Measurements from ENCODE around the gene PPIB. TPM values are rescaled to one million over a fixed set of nuclear protein-coding genes. Genes with fewer than 3 reads are reported as not detected.

Gene PPIB
- total RNA-seq, 1 experiment from 2014 or later: 410 TPM

DNA sequence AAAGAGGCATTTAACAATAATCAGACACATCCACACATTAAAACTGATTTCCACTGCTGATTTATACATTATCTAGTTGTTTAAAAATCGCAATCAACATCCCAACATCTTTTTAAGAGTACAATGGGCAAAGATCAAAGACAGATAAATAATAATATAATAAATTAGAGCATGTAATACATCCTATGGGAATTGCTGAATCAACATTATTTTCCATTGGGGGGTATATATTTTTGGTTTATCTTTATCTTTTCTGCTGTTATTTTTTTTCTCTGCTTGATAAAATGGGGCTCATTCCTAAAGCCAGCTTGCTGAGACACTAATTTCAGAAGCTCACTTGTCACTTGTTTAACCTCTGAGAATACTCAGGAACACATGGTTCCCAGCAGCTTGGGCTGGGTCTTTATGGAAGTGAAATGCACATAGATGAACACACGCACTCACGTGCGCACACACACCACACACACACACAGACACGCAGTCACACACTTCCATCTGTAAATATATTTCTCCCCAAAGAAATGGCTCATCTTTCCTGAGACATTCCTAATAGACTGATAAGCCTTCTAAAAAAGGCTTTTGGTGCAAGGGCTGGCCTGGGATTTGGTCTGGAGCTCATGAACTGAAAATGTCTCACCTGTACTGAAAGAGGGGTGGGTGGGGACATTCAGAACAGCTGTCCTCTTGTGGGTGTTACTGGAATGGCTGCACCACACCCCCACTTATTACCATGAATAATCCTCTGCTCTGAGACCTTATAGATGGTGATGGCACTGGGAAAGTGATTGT, 3.5 kb upstream of the PPIB start:
- ChIA-PET CTCF (interaction anchor here (0.7 kb wide), 1 partner anchor 633 kb away, joined by 3 read pairs; no protein-coding TSS in a partner anchor), POLR2A (ENCODE audit: low non-redundant PET) (no interaction called here)

GRCh38 chr15:64164436-64164835, 1.6 kb upstream of the PPIB start:
- POLR2A ChIA-PET (ENCODE audit: low non-redundant PET): no interaction called here
- TF ChIP-seq, protein P1, sequence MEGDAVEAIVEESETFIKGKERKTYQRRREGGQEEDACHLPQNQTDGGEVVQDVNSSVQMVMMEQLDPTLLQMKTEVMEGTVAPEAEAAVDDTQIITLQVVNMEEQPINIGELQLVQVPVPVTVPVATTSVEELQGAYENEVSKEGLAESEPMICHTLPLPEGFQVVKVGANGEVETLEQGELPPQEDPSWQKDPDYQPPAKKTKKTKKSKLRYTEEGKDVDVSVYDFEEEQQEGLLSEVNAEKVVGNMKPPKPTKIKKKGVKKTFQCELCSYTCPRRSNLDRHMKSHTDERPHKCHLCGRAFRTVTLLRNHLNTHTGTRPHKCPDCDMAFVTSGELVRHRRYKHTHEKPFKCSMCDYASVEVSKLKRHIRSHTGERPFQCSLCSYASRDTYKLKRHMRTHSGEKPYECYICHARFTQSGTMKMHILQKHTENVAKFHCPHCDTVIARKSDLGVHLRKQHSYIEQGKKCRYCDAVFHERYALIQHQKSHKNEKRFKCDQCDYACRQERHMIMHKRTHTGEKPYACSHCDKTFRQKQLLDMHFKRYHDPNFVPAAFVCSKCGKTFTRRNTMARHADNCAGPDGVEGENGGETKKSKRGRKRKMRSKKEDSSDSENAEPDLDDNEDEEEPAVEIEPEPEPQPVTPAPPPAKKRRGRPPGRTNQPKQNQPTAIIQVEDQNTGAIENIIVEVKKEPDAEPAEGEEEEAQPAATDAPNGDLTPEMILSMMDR (conservative IDR thresholded peaks at IDR 0.05; ENCODE audit: low read depth, low read length): no peak
- TF ChIP-seq EZH2 (IDR thresholded peaks at IDR 0.05; ENCODE audit: borderline replicate concordance, low read depth, low read length, poor library complexity, severe bottlenecking): no peak
- Histone ChIP-seq H3K27ac (ENCODE audit: low read depth, low read length, poor library complexity, severe bottlenecking) (no peak overlapping the region), H3K4me1 (ENCODE audit: insufficient read depth, low read length, poor library complexity, severe bottlenecking) (peaks cover 10% of the 10 kb centered on the region), H3K36me3 (ENCODE audit: insufficient read depth, low read length, poor library complexity, severe bottlenecking) (peaks cover 19% of the 10 kb centered on the region), H3K4me3 (ENCODE audit: low read depth, low read length, poor library complexity, severe bottlenecking) (no peak overlapping the region), H3K27me3 (replicated peaks; ENCODE audit: insufficient read depth, low read depth, low read length, poor library complexity) (no peaks in the 10 kb centered on the region), H3K9me3 (ENCODE audit: low read depth, low read length, poor library complexity, severe bottlenecking) (no peaks in the 10 kb centered on the region)
- CTCF ChIA-PET: interaction anchor here (0.6 to 0.9 kb wide), 2 partner anchors 114 to 515 kb away, joined by 3 read pairs; no protein-coding TSS in a partner anchor
- no peak for DNase-seq (ENCODE audit: low spot score)
- intact Hi-C loops (cut with micrococcal nuclease; ENCODE audit: unreplicated experiment): no loop called here
- BruUV-seq (replicated peaks): no TSS peak

More for the DNA sequence above, 3.5 kb upstream of the PPIB start:
- intact Hi-C loops (cut with micrococcal nuclease; ENCODE audit: unreplicated experiment): no loop called here
- no peaks in the 10 kb centered on the region for H3K9me3 ChIP-seq (ENCODE audit: low read depth, low read length, poor library complexity, severe bottlenecking)
- TF ChIP-seq, protein P1 (conservative IDR thresholded peaks at IDR 0.05; ENCODE audit: low read depth, low read length): no peak
- TF ChIP-seq EZH2 (IDR thresholded peaks at IDR 0.05; ENCODE audit: borderline replicate concordance, low read depth, low read length, poor library complexity, severe bottlenecking): no peak
- H3K4me3 ChIP-seq (ENCODE audit: low read depth, low read length, poor library complexity, severe bottlenecking): no peak overlapping the region
- DNase-seq (ENCODE audit: low spot score): no peak
- H3K36me3 ChIP-seq (ENCODE audit: insufficient read depth, low read length, poor library complexity, severe bottlenecking): peaks cover 5% of the 10 kb centered on the region
- BruUV-seq (replicated peaks): no TSS peak
- H3K27me3 ChIP-seq (replicated peaks; ENCODE audit: insufficient read depth, low read depth, low read length, poor library complexity): no peaks in the 10 kb centered on the region
- H3K4me1 ChIP-seq (ENCODE audit: insufficient read depth, low read length, poor library complexity, severe bottlenecking): peaks cover 4% of the 10 kb centered on the region
- H3K27ac ChIP-seq (ENCODE audit: low read depth, low read length, poor library complexity, severe bottlenecking): no peak overlapping the region

GRCh38 chr15:64163659-64164362, 989 bp upstream of the PPIB start:
- Histone ChIP-seq H3K36me3 (ENCODE audit: insufficient read depth, low read length, poor library complexity, severe bottlenecking) (peaks cover 25% of the 10 kb centered on the region), H3K27ac (ENCODE audit: low read depth, low read length, poor library complexity, severe bottlenecking) (peak overlapping the region; percentile 25), H3K4me3 (ENCODE audit: low read depth, low read length, poor library complexity, severe bottlenecking) (peak overlapping the region; percentile 77), H3K4me1 (ENCODE audit: insufficient read depth, low read length, poor library complexity, severe bottlenecking) (peaks cover 10% of the 10 kb centered on the region), H3K9me3 (ENCODE audit: low read depth, low read length, poor library complexity, severe bottlenecking) (no peaks in the 10 kb centered on the region), H3K27me3 (replicated peaks; ENCODE audit: insufficient read depth, low read depth, low read length, poor library complexity) (no peaks in the 10 kb centered on the region)
- no peak for DNase-seq (ENCODE audit: low spot score)
- BruUV-seq (replicated peaks): TSS peak; percentile 89
- POLR2A ChIA-PET (ENCODE audit: low non-redundant PET): interaction anchor here (0.9 kb wide), 1 partner anchor 11 kb away, joined by 3 read pairs; no protein-coding TSS in a partner anchor
- CTCF ChIA-PET: interaction anchor here (0.6 to 1.7 kb wide), 4 partner anchors 10 to 515 kb away, joined by 3 to 7 read pairs (median 3); no protein-coding TSS in a partner anchor
- intact Hi-C loops (cut with micrococcal nuclease; ENCODE audit: unreplicated experiment): loop anchor here (1.0 kb wide), 1 partner anchor 192 kb away; the partner anchor contains the start of gene CSNK1G1
- TF ChIP-seq, protein P1 (conservative IDR thresholded peaks at IDR 0.05; ENCODE audit: low read depth, low read length): no peak
- TF ChIP-seq EZH2 (IDR thresholded peaks at IDR 0.05; ENCODE audit: borderline replicate concordance, low read depth, low read length, poor library complexity, severe bottlenecking): no peak
